ENCODE measurements around the gene RMND5A. TPM values are rescaled to one million over a fixed set of nuclear protein-coding genes. Genes with fewer than 3 reads are reported as not detected.

The RMND5A gene
- total RNA-seq, 2 donors from 2014 or later: 45.4 to 49.3 TPM

DNA sequence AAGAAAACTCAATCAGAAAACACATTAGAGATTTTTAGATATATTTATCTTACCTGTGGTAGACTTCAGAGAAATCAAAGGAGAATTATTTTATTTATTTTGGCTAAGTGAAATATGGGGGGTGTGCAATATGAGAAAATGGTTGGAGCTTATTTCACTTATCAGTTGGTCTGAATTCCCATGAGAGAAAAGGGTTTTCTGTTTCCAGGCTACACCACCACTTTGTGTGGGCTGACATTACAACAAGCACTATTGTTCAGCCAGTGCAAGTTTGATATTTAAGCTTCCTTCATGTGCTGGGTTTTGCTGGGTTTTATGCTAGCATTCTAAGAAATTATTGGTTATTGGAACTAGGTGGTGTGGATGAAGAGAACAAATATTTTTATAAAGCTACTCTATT, 33.5 kb downstream of the RMND5A start:
- Mint-ChIP-seq H3K36me3 (ENCODE audit: low read depth) (peaks cover 77% of the 10 kb centered on the region), H3K27ac (no peak overlapping the region), H3K4me3 (no peak overlapping the region)

GRCh38 chr2:86758405-86758804, 38.3 kb downstream of the RMND5A start:
- no peak for DNase-seq
- no peaks in the 10 kb centered on the region for H3K4me1 ChIP-seq (ENCODE audit: control insufficient read depth, insufficient read depth, low read length)
- H3K27ac Mint-ChIP-seq: no peak overlapping the region
- H3K36me3 ChIP-seq (ENCODE audit: control insufficient read depth, insufficient read depth, low read length): peaks cover 27% of the 10 kb centered on the region
- H3K27me3 ChIP-seq (ENCODE audit: control insufficient read depth, insufficient read depth, low read length, poor library complexity, severe bottlenecking): no peaks in the 10 kb centered on the region
- H3K9ac ChIP-seq (ENCODE audit: extremely low read depth, low read length, poor library complexity, severe bottlenecking): no peak overlapping the region
- TF ChIP-seq CTCF (conservative IDR thresholded peaks at IDR 0.05): no peak
- H3K36me3 Mint-ChIP-seq (ENCODE audit: low read depth): peaks cover 40% of the 10 kb centered on the region
- H3K4me3 Mint-ChIP-seq: no peak overlapping the region
- H3K4me3 ChIP-seq (ENCODE audit: low read length): no peak overlapping the region
- no peaks in the 10 kb centered on the region for H3K27me3 Mint-ChIP-seq (ENCODE audit: insufficient read depth)
- no peaks in the 10 kb centered on the region for H3K9me3 ChIP-seq (ENCODE audit: control insufficient read depth, low read length)
- H3K9me3 Mint-ChIP-seq: no peaks in the 10 kb centered on the region
- no peaks in the 10 kb centered on the region for H3K4me1 Mint-ChIP-seq
- 95 to 100% methylated on average over 2 to 3 of the region's 3 CpGs for WGBS, 2 experiments (ENCODE audit: insufficient coverage in 1 of 2, insufficient read length in 1 of 2)
- no peak overlapping the region for H3K27ac ChIP-seq (ENCODE audit: low read depth, low read length)

More for the DNA sequence above, 33.5 kb downstream of the RMND5A start:
- peaks cover 16% of the 10 kb centered on the region for H3K9me3 Mint-ChIP-seq
- no peaks in the 10 kb centered on the region for H3K27me3 Mint-ChIP-seq (ENCODE audit: insufficient read depth)
- no peaks in the 10 kb centered on the region for H3K27me3 ChIP-seq (ENCODE audit: control insufficient read depth, insufficient read depth, low read length, poor library complexity, severe bottlenecking)
- no peak overlapping the region for H3K27ac ChIP-seq (ENCODE audit: low read depth, low read length)
- DNase-seq: no peak
- peaks cover 45% of the 10 kb centered on the region for H3K36me3 ChIP-seq (ENCODE audit: control insufficient read depth, insufficient read depth, low read length)
- no peak overlapping the region for H3K9ac ChIP-seq (ENCODE audit: extremely low read depth, low read length, poor library complexity, severe bottlenecking)
- peaks cover 28% of the 10 kb centered on the region for H3K9me3 ChIP-seq (ENCODE audit: control insufficient read depth, low read length)
- H3K4me3 ChIP-seq (ENCODE audit: low read length): no peak overlapping the region
- no peak for TF ChIP-seq CTCF (conservative IDR thresholded peaks at IDR 0.05)
- H3K4me1 Mint-ChIP-seq: no peaks in the 10 kb centered on the region
- H3K4me1 ChIP-seq (ENCODE audit: control insufficient read depth, insufficient read depth, low read length): no peaks in the 10 kb centered on the region

DNA sequence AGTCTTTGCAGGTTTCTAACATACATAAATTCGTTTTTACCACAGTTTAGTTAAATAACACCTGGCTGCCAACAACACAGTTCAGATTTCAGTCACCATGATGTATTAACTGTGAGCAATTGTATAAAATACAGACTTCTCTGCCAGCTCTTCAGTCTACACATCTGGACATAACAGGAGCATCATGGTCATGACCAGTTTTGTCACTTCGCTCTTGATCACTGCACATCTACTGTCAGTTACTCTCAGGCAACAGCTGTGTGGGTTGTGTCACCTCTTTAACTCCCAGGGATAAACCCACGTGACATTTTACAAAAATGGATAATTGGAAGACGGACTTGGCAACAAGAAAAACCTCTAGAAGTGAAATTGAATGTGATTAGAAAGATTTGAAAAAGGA, 40.3 kb downstream of the RMND5A start:
- no peak for TF ChIP-seq CTCF (conservative IDR thresholded peaks at IDR 0.05)
- Histone ChIP-seq H3K27ac (ENCODE audit: low read depth, low read length) (no peak overlapping the region), H3K9me3 (ENCODE audit: control insufficient read depth, low read length) (no peaks in the 10 kb centered on the region), H3K36me3 (ENCODE audit: control insufficient read depth, insufficient read depth, low read length) (peaks cover 14% of the 10 kb centered on the region), H3K27me3 (ENCODE audit: control insufficient read depth, insufficient read depth, low read length, poor library complexity, severe bottlenecking) (no peaks in the 10 kb centered on the region), H3K4me3 (ENCODE audit: low read length) (no peak overlapping the region), H3K4me1 (ENCODE audit: control insufficient read depth, insufficient read depth, low read length) (no peaks in the 10 kb centered on the region), H3K9ac (ENCODE audit: extremely low read depth, low read length, poor library complexity, severe bottlenecking) (no peak overlapping the region)
- 92 to 94% methylated on average over 3 to 4 of the region's 4 CpGs for WGBS, 2 experiments (ENCODE audit: insufficient coverage in 1 of 2, insufficient read length in 1 of 2)
- Mint-ChIP-seq H3K27me3 (ENCODE audit: insufficient read depth) (no peaks in the 10 kb centered on the region), H3K9me3 (no peaks in the 10 kb centered on the region), H3K4me3 (no peak overlapping the region), H3K4me1 (peaks cover 3% of the 10 kb centered on the region), H3K36me3 (ENCODE audit: low read depth) (peaks cover 28% of the 10 kb centered on the region), H3K27ac (no peak overlapping the region)
- DNase-seq: no peak
